ENCODE results near the gene VAMP1.
A peak's percentile ranks its signal among the peaks of the same experiment; 100 is the strongest.
"Not testable (repeated sequence)": the region's sequence is repeated elsewhere in the genome, so short reads cannot be mapped to it uniquely, and the experiment has no call there.

VAMP1 gene, protein sequence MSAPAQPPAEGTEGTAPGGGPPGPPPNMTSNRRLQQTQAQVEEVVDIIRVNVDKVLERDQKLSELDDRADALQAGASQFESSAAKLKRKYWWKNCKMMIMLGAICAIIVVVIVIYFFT

DNA sequence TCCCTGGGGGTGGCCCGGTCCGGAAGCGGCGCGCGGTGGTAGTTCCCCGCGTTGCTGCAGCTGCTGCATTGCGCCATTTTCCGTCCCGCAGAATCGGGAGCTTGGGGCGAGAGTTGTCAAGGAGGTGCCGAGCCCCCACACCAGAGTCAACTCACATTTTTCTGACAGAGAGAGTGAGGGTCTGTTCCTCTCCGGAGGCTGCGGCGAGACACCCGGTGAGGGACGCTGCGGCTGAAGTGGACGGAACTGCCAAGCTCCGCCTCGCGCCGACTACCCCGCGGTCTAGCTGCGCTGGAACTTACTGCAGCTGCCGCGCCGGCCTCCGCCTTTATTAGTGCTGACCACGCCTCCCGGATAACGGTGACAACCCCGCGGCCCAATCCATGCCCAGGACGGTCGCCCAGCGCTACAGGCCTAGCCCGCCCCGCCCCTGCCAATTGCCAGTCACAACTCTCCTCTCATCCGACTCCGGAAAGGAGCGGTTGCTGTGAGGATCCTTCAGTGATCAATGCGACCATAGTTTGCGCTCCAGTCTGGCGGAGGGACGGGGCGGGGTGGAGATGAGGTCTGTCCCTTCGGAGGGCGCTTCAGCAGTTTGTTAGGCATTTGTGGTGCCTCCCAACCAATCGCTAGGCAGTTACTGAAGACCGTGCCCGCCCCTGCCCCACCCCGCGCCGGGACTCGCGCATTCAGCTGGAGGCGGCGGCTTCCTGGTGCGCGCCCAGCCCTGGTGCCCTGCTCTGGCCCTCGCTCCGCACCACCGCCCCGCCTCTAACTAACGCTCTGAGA lies at the start of gene VAMP1:
TSS of gene VAMP1 (minus strand) at position 303 of the 789 bp plus-strand sequence. CDS start at position 157, 146 bp downstream.
- DNase-seq = peak; percentile 92

DNA sequence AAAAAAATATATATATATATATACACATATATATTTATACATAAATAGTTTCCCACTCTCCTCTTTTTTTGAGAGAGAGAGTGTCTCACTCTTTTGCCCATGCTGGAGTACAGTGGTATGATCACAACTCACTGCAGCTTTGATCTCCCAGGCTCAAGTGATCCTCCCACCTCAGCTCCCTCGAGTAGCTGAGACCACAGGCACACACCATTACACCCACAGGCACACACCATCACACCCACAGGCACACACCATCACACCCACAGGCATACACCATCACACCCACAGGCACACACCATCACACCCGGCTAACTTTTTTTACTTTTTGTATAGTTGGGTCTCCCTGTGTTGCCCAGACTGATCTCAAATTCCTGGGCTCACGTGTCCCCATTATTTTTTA lies 49.7 kb upstream of the VAMP1 start:
- DNase-seq = no peak

DNA sequence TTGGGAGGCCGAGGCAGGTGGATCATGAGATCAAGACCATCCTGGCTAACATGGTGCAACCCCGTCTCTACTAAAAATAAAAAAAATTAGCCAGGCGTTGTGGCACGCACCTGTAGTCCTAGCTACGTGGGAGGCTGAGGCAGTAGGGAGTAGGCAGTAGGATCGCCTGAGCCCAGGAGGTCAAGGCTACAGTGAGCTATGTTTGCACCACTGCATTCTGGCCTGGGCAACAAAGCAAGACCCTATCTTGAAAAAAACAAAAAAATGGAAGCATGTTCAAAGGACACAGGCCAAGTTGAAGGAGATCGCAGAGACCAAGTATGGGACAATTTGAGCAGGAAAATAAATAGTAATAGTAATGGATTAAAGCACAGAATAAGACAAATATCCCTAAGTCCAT lies 37.6 kb upstream of the VAMP1 start:
- DNase-seq = no peak

DNA sequence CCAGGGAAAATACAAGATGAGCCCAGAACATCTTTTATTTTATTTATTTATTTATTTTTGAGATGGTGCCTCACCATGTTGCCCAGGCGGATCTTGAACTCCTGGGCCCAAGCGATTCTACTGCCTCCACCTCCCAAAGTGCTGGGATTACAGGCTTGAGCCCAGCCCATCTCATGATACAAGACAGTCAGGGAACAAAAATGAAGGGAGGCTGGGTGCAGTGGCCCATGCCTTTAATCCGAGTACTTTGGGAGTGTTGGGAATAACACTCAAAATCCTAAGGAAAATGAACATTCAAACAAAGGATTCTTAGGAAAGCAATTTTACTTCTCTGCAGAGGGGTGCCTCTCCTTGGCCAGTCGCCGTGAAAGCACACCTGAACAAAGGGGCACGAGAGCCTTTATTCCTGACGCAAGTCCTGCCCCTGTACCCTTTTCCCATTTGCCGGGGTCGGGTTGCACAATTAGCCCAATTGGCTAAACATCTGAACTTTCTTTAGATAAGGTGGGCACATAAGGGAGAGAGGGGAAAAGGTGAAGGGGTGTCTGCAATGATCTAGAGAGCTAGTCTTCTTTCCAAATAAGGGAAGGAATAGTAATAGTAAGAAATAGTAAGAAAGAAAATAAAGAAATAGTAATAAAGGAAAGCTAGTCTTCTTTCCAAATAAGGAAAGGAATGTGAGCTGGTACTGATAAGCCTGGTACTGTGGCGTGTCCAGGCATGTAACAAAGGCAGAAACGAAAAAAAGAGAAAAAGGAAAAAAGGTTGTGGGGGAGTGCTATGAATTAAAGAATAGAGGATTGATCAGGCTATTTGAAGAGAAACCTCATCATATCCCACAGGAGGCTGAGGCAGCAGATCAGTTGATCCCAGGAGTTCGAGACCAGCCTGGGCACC lies 36.9 kb upstream of the VAMP1 start:
- DNase-seq = no peak

DNA sequence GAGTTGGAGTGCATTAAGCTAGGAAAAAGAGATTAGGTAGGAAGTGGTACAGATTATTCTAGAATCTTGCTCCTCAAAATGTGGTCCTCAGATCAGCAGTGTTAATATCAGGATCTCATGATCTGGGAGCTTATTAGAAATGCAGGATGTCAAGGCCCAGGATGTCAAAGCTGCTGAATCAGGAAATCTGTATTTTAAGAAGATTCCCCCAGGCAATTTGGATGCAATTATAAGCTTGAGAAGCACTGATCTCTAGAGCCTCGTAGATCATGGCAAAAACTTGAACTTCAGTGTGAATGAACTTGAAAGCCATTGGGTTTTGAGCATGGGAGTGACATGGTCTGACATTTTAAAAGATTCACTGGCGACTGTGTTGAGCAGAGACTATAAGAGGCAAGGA lies 30.0 kb upstream of the VAMP1 start:
- no peak for DNase-seq

- DNase-seq = not testable (repeated sequence)
These were observed 26.8 kb upstream of the VAMP1 start for GRCh38 chr12:6497291-6497690.

DNA sequence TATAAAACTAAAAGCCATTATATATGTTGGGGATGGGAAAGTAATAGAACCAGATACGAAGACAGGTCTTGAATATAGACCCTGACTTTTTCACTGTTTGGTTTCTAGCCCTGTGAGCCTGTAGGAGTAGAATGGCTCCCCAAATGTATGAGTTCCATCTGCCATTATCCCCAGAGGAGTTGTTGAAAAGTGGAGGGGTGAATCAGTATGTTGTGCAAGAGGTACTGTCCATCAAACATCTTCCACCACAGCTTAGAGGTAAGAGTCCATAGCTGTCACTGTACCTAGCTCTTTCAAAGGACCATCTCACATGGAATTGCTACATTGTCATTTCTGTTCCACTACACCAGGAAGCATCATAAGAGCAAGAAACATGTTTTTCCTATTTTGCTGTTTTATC lies 24.5 kb upstream of the VAMP1 start:
- DNase-seq = no peak

- no peak for DNase-seq
These were observed 23.8 kb upstream of the VAMP1 start for GRCh38 chr12:6494258-6494743.

DNA sequence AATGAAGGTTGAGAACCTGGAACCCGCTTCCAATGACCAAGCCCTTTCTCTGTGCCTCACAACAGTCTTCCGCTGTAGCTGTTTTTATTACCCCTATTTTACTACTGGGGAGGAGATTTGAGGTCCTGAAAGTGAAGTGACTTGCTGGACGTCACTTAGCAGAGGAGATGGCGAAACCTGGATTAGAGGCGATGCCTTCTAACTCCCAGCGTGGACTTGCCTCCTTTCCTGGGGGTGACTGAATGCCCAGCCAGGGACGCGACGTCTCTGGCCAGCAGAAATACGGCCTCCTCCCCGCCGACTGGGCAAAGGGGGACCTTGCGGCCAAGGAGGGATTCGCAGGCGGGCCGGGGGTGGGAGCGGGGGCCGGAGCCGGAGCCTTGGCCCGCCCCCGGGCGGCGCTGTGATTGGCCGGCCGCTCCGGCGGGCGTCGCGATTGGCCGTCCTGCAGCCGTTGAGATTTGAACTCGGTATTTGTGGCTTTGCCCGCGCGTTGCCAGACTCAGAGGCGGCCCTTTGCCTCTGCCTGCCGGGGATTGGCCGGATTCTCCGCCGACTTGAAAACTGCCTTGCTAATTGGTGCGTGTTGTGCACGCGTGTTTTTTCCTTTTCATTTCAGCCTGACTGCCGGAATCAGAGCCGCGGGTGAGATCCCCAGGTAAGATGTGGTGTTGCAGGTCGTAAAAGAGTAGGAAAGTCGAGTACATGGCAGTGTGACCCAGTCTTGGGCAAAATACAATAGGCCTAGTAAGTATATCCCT lies 23.2 kb upstream of the VAMP1 start, which contains the start of gene NCAPD2:
TSS of gene NCAPD2 (plus strand) at position 606 of the 761 bp plus-strand sequence. CDS start 997 bp downstream, outside the sequence.
- peak; percentile 91 for DNase-seq

DNA sequence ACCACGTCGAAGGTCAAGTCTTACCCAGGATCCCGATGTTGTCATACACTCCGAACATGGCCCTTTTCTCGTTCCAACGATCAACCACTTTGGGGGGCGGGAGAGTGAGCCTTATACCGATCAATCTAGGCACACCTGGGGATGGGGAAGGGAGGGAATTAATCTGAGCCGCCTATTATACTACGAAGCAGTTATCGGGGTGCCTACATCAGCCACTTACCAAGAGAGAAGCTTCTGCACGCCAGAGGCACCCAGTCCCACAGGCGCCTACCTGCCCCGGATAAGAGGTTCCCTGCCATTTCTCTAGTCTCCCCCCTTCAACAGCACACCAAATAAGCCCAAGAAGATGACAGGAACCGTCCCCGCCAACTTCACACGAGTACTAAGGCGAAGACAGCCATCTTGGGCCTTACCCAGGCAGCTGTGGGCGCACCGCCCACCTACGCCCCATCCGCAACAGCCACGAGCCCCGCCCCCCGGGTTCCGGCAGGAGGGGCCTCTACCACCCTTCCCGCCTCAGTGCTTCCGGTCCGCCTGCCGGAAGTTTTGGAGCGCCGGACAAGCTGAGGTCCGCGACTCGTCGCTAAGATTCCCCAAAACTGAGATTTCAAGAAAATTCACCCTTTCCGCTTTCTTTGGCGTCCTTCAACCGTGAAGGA lies 22.5 kb upstream of the VAMP1 start, which contains the start of gene MRPL51:
TSS of gene MRPL51 (minus strand) at position 425 of the 659 bp plus-strand sequence. CDS start at position 299, 126 bp downstream.
- peak; percentile 86 for DNase-seq

GRCh38 chr12:6490673-6491072 lies 20.2 kb upstream of the VAMP1 start:
- DNase-seq = not testable (repeated sequence)

- DNase-seq = no peak
These were observed 19.0 kb upstream of the VAMP1 start for GRCh38 chr12:6489449-6489848.

- no peak for DNase-seq
These were observed 17.8 kb upstream of the VAMP1 start for GRCh38 chr12:6488240-6488639.

GRCh38 chr12:6478416-6478815 lies 7.9 kb upstream of the VAMP1 start:
- DNase-seq = no peak

GRCh38 chr12:6477601-6478377 lies 7.3 kb upstream of the VAMP1 start:
- DNase-seq = not testable (repeated sequence)

- DNase-seq = no peak
These were observed 6.0 kb upstream of the VAMP1 start for GRCh38 chr12:6476489-6476888.

GRCh38 chr12:6475233-6475975 lies 4.9 kb upstream of the VAMP1 start:
- DNase-seq = not testable (repeated sequence)

GRCh38 chr12:6472491-6472890 lies 2.0 kb upstream of the VAMP1 start:
- no peak for DNase-seq

- DNase-seq = no peak
These were observed 1.5 kb upstream of the VAMP1 start for GRCh38 chr12:6471989-6472360.
